ENCODE measurements around the gene DUSP19. TPM values are rescaled to one million over a fixed set of nuclear protein-coding genes. Genes with fewer than 3 reads are reported as not detected.

DUSP19 gene
- total RNA-seq, 1 experiment from 2014 or later: 1.8 TPM

DNA sequence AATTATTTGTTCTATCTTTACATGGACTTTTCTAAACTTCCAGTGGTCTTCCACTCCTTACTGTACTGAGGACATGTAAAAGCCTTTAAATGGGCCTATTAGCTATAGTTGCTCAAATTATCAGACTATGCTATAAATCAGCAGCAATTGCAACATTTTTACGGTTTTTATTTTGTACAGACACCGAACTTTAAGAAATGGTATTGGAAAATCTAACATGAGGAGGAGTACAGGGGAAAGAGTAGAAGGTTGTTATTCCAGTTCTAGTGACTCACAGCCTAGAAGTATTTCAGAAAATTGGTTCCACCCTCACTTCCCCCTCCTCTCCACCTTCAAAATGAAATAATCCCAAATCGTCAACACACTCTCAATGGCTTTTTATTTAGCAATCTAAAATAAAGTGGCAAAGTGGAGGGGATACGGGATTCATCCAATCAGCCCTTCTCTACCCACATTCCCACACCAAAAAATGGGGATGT is 41.4 kb upstream of the DUSP19 start:
- H2BK5ac ChIP-seq (ENCODE audit: insufficient read length, low read length): no peak overlapping the region
- Mint-ChIP-seq H3K4me1 (peaks cover 40 to 48% of the 10 kb centered on the region in 2 experiments), H3K27ac (peak overlapping the region; percentile 53 to 91 (median 86)), H3K36me3 (ENCODE audit: insufficient read depth in 1 of 3, low read depth in 3 of 3) (no peaks in the 10 kb centered on the region; a peak in 2 of 7 replicates), H3K4me3 (peak overlapping the region; percentile 89 to 95), H3K9me3 (no peaks in the 10 kb centered on the region), H3K27me3 (ENCODE audit: low read depth) (peaks cover 9% of the 10 kb centered on the region)
- no peaks in the 10 kb centered on the region for H3K79me1 ChIP-seq (ENCODE audit: insufficient read depth, low read depth, low read length, poor library complexity, severe bottlenecking)
- no peak overlapping the region for H3K56ac ChIP-seq (ENCODE audit: insufficient read length, low read depth, low read length)
- H2BK120ac ChIP-seq (ENCODE audit: low read depth, low read length, poor library complexity, severe bottlenecking): no peak overlapping the region
- no peak overlapping the region for H2AFZ ChIP-seq (ENCODE audit: low read length)
- peak overlapping the region; percentile 83 for H3K9ac ChIP-seq (ENCODE audit: extremely low read depth, insufficient read length, low read length)
- H3K27me3 ChIP-seq (ENCODE audit: insufficient read depth, low read length): no peaks in the 10 kb centered on the region
- H3K79me2 ChIP-seq (ENCODE audit: insufficient read depth, low read length): peaks cover 35% of the 10 kb centered on the region
- H3K27ac ChIP-seq (ENCODE audit: insufficient read length, low read depth, low read length): no peak overlapping the region
- DNase-seq: no peak
- 0 out of 2 replicates have a peak overlapping the region, but pooled peaks have one; percentile 32 for H3K14ac ChIP-seq (ENCODE audit: insufficient read depth, low read length)
- H3K18ac ChIP-seq (ENCODE audit: insufficient read length, low read depth, low read length): no peak overlapping the region
- peak overlapping the region; percentile 83 for H3K4me2 ChIP-seq (ENCODE audit: insufficient read depth, insufficient read length, low read length)
- H4K20me1 ChIP-seq (ENCODE audit: control insufficient read depth, insufficient read depth, insufficient read length): no peaks in the 10 kb centered on the region
- no peak overlapping the region for H2BK12ac ChIP-seq (ENCODE audit: insufficient read length, low read depth, low read length)
- H4K5ac ChIP-seq (ENCODE audit: insufficient read length, low read depth, low read length): no peak overlapping the region
- no peak overlapping the region for H4K91ac ChIP-seq (ENCODE audit: insufficient read length, low read depth, low read length)
- WGBS (ENCODE audit: extremely low coverage, insufficient read length, low lambda C conversion rate): no CpG with 5 or more reads among the region's 4 CpGs
- H3K4me1 ChIP-seq (ENCODE audit: insufficient read depth, low read length): no peaks in the 10 kb centered on the region; the same call in 1 of the 2 replicates
- no peak overlapping the region for H3K4ac ChIP-seq (ENCODE audit: low read depth, low read length)
- no peak overlapping the region for H3K23ac ChIP-seq (ENCODE audit: insufficient read length, low read depth, low read length)
- no peak overlapping the region for H4K8ac ChIP-seq (replicated peaks; ENCODE audit: insufficient read length, low read depth, low read length)
- H2BK20ac ChIP-seq (ENCODE audit: low read depth, low read length, poor library complexity, severe bottlenecking): no peak overlapping the region
- TF ChIP-seq, protein P1, sequence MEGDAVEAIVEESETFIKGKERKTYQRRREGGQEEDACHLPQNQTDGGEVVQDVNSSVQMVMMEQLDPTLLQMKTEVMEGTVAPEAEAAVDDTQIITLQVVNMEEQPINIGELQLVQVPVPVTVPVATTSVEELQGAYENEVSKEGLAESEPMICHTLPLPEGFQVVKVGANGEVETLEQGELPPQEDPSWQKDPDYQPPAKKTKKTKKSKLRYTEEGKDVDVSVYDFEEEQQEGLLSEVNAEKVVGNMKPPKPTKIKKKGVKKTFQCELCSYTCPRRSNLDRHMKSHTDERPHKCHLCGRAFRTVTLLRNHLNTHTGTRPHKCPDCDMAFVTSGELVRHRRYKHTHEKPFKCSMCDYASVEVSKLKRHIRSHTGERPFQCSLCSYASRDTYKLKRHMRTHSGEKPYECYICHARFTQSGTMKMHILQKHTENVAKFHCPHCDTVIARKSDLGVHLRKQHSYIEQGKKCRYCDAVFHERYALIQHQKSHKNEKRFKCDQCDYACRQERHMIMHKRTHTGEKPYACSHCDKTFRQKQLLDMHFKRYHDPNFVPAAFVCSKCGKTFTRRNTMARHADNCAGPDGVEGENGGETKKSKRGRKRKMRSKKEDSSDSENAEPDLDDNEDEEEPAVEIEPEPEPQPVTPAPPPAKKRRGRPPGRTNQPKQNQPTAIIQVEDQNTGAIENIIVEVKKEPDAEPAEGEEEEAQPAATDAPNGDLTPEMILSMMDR (conservative IDR thresholded peaks at IDR 0.05): no peak
- H2AK5ac ChIP-seq (ENCODE audit: insufficient read length, low read length): no peak overlapping the region
- H3T11ph ChIP-seq (ENCODE audit: low read length): no peak overlapping the region
- peaks cover 6% of the 10 kb centered on the region for H3K23me2 ChIP-seq (ENCODE audit: insufficient read length, low read depth, low read length, poor library complexity, severe bottlenecking)
- no peaks in the 10 kb centered on the region for H3K9me3 ChIP-seq (ENCODE audit: control insufficient read depth, low read depth, low read length)
- H2BK15ac ChIP-seq (ENCODE audit: low read depth, low read length): no peak overlapping the region
